GM12891 (cell line): Measurements from ENCODE around the gene PTPRG.

Source experiments
- POLR2A ChIP-seq: IDR thresholded peaks from 2 replicates; pipeline ENCODE4 v1.6.1; 2011; ENCODE audit warnings: low read depth, low read length, control low read depth
- POLR2AphosphoS5 ChIP-seq: IDR thresholded peaks from 2 replicates; pipeline ENCODE4 v1.6.1; 2011; ENCODE audit warnings: low read depth, low read length, control low read depth
- SPI1 ChIP-seq: IDR thresholded peaks from 2 replicates; pipeline ENCODE4 v1.6.1; 2011; ENCODE audit warnings: low read depth, low read length, control low read depth

DNA sequence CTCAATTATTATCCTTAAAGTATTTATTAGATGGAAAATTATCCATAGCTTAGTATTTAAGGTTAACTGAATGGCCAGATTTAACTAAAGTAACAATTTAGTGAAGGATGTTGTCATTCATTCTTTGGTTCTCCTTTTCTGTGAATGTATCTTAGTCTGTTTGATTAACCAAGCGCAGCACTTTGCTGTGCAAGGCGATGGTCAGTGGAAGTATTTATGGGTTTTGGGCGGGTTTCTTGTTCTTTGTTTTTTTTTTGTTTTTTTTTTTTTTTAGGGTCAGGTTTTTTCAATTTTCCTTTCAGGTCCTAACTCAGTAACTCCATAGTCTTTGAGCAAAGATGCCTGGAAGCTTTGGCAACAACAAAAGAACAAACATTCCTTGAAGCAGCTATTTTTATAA, 328.8 kb downstream of the PTPRG start:
- TF ChIP-seq POLR2AphosphoS5 (no peak), POLR2A (no peak), SPI1 (no peak)
